Endothelial cell of umbilical vein (primary cell): ENCODE results near the gene SLC22A17. TPM values are rescaled to one million over a fixed set of nuclear protein-coding genes. Genes with fewer than 3 reads are reported as not detected.

ENCODE experiments used
- BruUV-seq: library from RNA; stranded (reverse); fragments of 400-500 nt; replicated peaks from 2 replicates; lab custom pipeline; 2021; lab: Mats Ljungman, UMichigan
- CTCF ChIA-PET: fragments of 300-600, 350-600 bp; sonication (Branson Sonifier 250); formaldehyde crosslinking; loops from one replicate; lab custom pipeline; 2021; ENCODE audit warnings: antibody characterized with exemption, inconsistent platforms; lab: Charles Lee
- POLR2A ChIA-PET: fragments of 300-600, 350-600 bp; sonication (Branson Sonifier 250); formaldehyde crosslinking; loops from one replicate; lab custom pipeline; 2021; ENCODE audit warnings: antibody characterized with exemption, inconsistent platforms; lab: Charles Lee
- DNase-seq: peaks from one replicate; pipeline ENCODE4 v3.0.0-alpha.2; 2011; ENCODE audit warnings: low read depth, low spot score
- FAIRE-seq: peaks from 2 replicates; lab custom pipeline; 2011; peaks lifted over from hg19 to GRCh38; lab: Jason Lieb, UNC
- H2AFZ ChIP-seq: 2 replicates; pipeline ENCODE4 v1.6.0; 2012; ENCODE audit warnings: low read depth, low read length, control low read depth, inconsistent platforms
- H3K27ac ChIP-seq: 2 replicates; pipeline ENCODE4 v1.5.1; 2011; ENCODE audit warnings: low read depth, mild to moderate bottlenecking, control low read depth, low read length, moderate library complexity; ENCODE audit not compliant: insufficient read depth
- H3K27me3 ChIP-seq, 2 experiments: 2 replicates each; pipeline versions ENCODE4 v1.6.0 to v1.6.1; 2011; ENCODE audit warnings: low read length in 2 of 2, mixed read lengths in 1 of 2; ENCODE audit not compliant: control insufficient read depth in 2 of 2, insufficient read depth in 2 of 2
- H3K36me3 ChIP-seq, 2 experiments: 2 replicates in 1 of 2; 3 replicates in 1 of 2; pipeline ENCODE4 v1.5.1; 2011; ENCODE audit warnings: low read length in 2 of 2, mild to moderate bottlenecking in 1 of 2, moderate library complexity in 1 of 2; ENCODE audit not compliant: control insufficient read depth in 2 of 2, insufficient read depth in 2 of 2; ENCODE audit errors: extremely low read depth in 1 of 2
- H3K4me1 ChIP-seq: 3 replicates; pipeline ENCODE4 v1.5.1; 2011; ENCODE audit warnings: mild to moderate bottlenecking, low read length; ENCODE audit not compliant: control insufficient read depth, insufficient read depth; ENCODE audit errors: extremely low read depth
- H3K4me2 ChIP-seq: 2 replicates; pipeline ENCODE4 v1.6.1; 2011; ENCODE audit warnings: low read length, control low read depth, mixed read lengths; ENCODE audit not compliant: insufficient read depth
- H3K4me3 ChIP-seq, 3 experiments: fragments of 200-600 bp in 1 of 3; sonication (generic), shearing (Covaris generic) in 1 of 3; replicated peaks in 1 of 3; 2 replicates each; pipeline ENCODE4 v1.5.1; 2011 to 2016; ENCODE audit warnings: control low read depth in 3 of 3, low read length in 3 of 3, mild to moderate bottlenecking in 2 of 3, inconsistent platforms in 1 of 3, low read depth in 1 of 3, moderate library complexity in 1 of 3; ENCODE audit not compliant: insufficient read depth in 1 of 3
- H3K79me2 ChIP-seq: 2 replicates; pipeline ENCODE4 v1.6.0; 2012; ENCODE audit warnings: low read length, inconsistent platforms; ENCODE audit not compliant: control insufficient read depth, insufficient read depth
- H3K9ac ChIP-seq: replicated peaks from 2 replicates; pipeline ENCODE3; 2011; ENCODE audit warnings: low read length, control low read depth; ENCODE audit not compliant: insufficient read depth; ENCODE audit errors: extremely low read depth
- H3K9me1 ChIP-seq: replicated peaks from 3 replicates; pipeline ENCODE4 v1.6.0; 2011; ENCODE audit warnings: mild to moderate bottlenecking, low read length; ENCODE audit not compliant: control insufficient read depth, insufficient read depth; ENCODE audit errors: extremely low read depth
- H3K9me3 ChIP-seq: replicated peaks from 2 replicates; pipeline ENCODE4 v1.5.1; 2012; ENCODE audit warnings: low read length, inconsistent platforms; ENCODE audit not compliant: control insufficient read depth, insufficient read depth
- H4K20me1 ChIP-seq: replicated peaks from 2 replicates; pipeline ENCODE3; 2011; ENCODE audit warnings: mild to moderate bottlenecking, low read length; ENCODE audit not compliant: control insufficient read depth, insufficient read depth; ENCODE audit errors: extremely low read depth
- CTCF ChIP-seq, 2 donors: IDR thresholded peaks; 1 replicate in 1 of 2; 2 replicates in 1 of 2; pipeline ENCODE4 v1.5.1; 2011; ENCODE audit warnings: low read length in 2 of 2, mild to moderate bottlenecking in 2 of 2, moderate library complexity in 2 of 2, control low read depth in 1 of 2, inconsistent platforms in 1 of 2, low read depth in 1 of 2; ENCODE audit not compliant: insufficient read depth in 1 of 2; ENCODE audit errors: extremely low read depth in 1 of 2
- EZH2 ChIP-seq: IDR thresholded peaks from 2 replicates; pipeline ENCODE4 v1.6.1; 2012; ENCODE audit warnings: borderline replicate concordance, low read depth, mild to moderate bottlenecking, moderate library complexity, low read length, inconsistent platforms; ENCODE audit not compliant: severe bottlenecking
- FOS ChIP-seq: IDR thresholded peaks from 2 replicates; pipeline ENCODE4 v1.6.1; 2011; ENCODE audit warnings: mild to moderate bottlenecking, low read length, moderate library complexity, borderline replicate concordance; ENCODE audit not compliant: insufficient read depth
- GATA2 ChIP-seq: IDR thresholded peaks from 2 replicates; pipeline ENCODE4 v1.7.0; 2011; ENCODE audit warnings: low read depth, mild to moderate bottlenecking, moderate library complexity, mixed read lengths, low read length; ENCODE audit not compliant: insufficient read length, insufficient read depth
- JUN ChIP-seq: IDR thresholded peaks from 2 replicates; pipeline ENCODE4 v1.6.1; 2011; ENCODE audit warnings: borderline replicate concordance, low read depth; ENCODE audit not compliant: insufficient read length, insufficient read depth
- MAX ChIP-seq: IDR thresholded peaks from 2 replicates; pipeline ENCODE4 v1.6.1; 2011; ENCODE audit not compliant: insufficient read depth, insufficient read length
- MYC ChIP-seq: IDR thresholded peaks from one replicate; pipeline ENCODE4 v1.6.1; 2011; ENCODE audit warnings: mild to moderate bottlenecking, low read depth, low read length
- POLR2A ChIP-seq: IDR thresholded peaks from 2 replicates; pipeline ENCODE4 v1.6.1; 2012; ENCODE audit warnings: low read depth, mild to moderate bottlenecking, control low read depth, low read length
- POLR2AphosphoS5 ChIP-seq: IDR thresholded peaks from 2 replicates; pipeline ENCODE4 v1.6.1; 2012; ENCODE audit warnings: low read depth, mild to moderate bottlenecking, control low read depth, low read length, moderate library complexity; ENCODE audit not compliant: insufficient read depth
- dilution Hi-C: fragments of 300-500 bp; cut with MboI; formaldehyde crosslinking; loops from one replicate; pipeline ENCODE4 v1.15.0; 2019; ENCODE audit warnings: low sequenced_read_pairs; ENCODE audit not compliant: extremely low pct_ligation_motif_present
- intact Hi-C: fragments of 100-400 bp; cut with micrococcal nuclease; formaldehyde crosslinking; loops from one replicate; pipeline ENCODE4 v1.10.0; 2022
- polyA plus RNA-seq, 4 experiments: library from polyadenylated mRNA; depleted of rRNA in 3 of 4; stranded (reverse) in 3 of 4; unstranded in 1 of 4; fragments of >200 nt; gene quantifications; 2 replicates each; pipeline versions ENCODE4 v1.2.1 to v1.2.3, GENCODE V29; 2011 to 2012; ENCODE audit warnings: missing spikeins in 1 of 4
- total RNA-seq: library from RNA; stranded (reverse); gene quantifications from 2 replicates; pipeline ENCODE4 v1.2.3, GENCODE V29; 2021

SLC22A17 gene
- total and polyA plus RNA-seq, 2 donors (not counting 3 experiments of a cell fraction or from before 2014, with no cell fraction given), result 2.9 to 4.6 TPM

GRCh38 chr14:23358042-23358441 is 5.4 kb upstream of the SLC22A17 start:
- Histone ChIP-seq H3K4me2 (no peak overlapping the region), H3K79me2 (no peaks in the 10 kb centered on the region), H3K27me3 (peaks cover 10 to 21% of the 10 kb centered on the region in 2 experiments), H3K9me1 (no peaks in the 10 kb centered on the region), H3K27ac (no peak overlapping the region), H4K20me1 (no peaks in the 10 kb centered on the region), H2AFZ (no peak overlapping the region), H3K4me1 (no peaks in the 10 kb centered on the region), H3K9me3 (no peaks in the 10 kb centered on the region), H3K36me3 (no peaks in the 10 kb centered on the region), H3K9ac (no peak overlapping the region), H3K4me3 (no peak overlapping the region)
- intact Hi-C loops (no loop called here), dilution Hi-C loops (no loop called here)
- POLR2A ChIA-PET, result no interaction called here
- no peak for TF ChIP-seq FOS
- no peak for TF ChIP-seq JUN
- TF ChIP-seq MYC, result no peak
- TF ChIP-seq EZH2, result no peak
- TF ChIP-seq GATA2, result no peak
- no peak for TF ChIP-seq MAX
- no peak for TF ChIP-seq POLR2A
- no peak for TF ChIP-seq CTCF (IDR thresholded peaks at IDR 0.05; ENCODE audit: extremely low read depth in 1 of 2, insufficient read depth in 1 of 2, low read depth in 1 of 2, low read length in 2 of 2)
- TF ChIP-seq POLR2AphosphoS5, result no peak
- CTCF ChIA-PET, result interaction anchor here (1.3 kb wide), 1 partner anchor 12 kb away, joined by 4 read pairs; no protein-coding TSS in a partner anchor
- FAIRE-seq (no peak), DNase-seq (no peak)
- BruUV-seq, result no TSS peak
